SW 1271 (cell line): Measurements from ENCODE around the gene DLX6.

ENCODE experiments used
- DNase-seq, 2 experiments: peaks; one replicate each; lab custom pipeline; 2025; lab: John Stamatoyannopoulos, UW

DLX6 gene

DNA sequence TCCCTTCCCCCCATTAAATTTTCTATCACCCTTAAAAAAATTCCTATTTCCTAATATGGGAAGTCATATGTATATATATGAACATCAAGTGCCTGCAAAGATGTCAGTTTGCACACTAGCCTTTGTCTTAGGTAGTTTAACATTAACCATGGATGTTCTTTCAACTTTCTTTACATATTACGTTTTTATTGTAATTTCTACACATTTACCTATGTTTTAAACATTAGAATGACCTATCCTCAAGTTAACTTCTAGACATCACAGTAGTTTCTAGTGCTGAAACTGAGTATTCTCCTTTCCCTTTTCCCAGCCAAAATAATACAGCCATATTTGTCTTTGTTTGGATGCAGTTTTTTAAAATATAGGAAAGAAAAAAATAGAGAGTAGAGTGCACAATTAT is 5.8 kb downstream of the DLX6 start:
- no peak for DNase-seq

DNA sequence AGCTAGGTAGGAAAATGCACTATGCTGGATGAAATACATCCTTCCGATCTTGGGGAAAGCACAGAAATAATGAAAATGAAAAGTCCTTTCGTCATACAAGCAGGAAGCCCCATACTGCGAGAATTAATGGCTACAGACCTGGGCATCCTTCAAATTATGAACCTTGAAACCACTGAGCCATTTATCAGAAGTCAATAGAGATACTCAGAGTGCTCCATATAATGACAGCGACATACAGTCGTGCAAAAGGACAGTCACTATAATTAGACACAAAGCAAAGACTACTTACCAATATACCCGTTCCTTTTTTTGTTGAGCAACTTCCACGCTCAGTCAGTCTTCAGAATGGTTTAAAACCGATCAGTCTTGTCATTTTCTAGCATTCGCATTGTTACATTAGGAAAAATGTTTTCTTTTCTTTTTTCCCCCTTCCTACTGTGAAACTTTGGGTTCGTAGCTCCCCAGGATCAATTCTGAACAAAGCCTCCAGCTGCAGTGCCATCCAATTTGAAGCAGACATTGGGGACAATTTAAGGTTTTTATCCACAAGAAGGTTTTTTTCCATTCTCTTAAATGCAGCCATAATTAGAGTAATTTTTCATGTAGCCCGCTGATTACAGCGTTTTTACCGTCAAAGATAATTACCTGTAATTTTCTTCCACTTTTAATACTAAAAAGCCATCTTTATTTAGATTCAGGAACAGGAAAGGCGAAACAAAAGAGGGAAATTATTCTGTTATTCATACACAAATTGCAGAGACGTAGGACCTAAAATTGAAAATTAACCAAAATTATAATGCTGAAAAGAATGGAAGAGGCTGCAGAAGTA is 6.4 kb downstream of the DLX6 start:
- DNase-seq = no peak

DNA sequence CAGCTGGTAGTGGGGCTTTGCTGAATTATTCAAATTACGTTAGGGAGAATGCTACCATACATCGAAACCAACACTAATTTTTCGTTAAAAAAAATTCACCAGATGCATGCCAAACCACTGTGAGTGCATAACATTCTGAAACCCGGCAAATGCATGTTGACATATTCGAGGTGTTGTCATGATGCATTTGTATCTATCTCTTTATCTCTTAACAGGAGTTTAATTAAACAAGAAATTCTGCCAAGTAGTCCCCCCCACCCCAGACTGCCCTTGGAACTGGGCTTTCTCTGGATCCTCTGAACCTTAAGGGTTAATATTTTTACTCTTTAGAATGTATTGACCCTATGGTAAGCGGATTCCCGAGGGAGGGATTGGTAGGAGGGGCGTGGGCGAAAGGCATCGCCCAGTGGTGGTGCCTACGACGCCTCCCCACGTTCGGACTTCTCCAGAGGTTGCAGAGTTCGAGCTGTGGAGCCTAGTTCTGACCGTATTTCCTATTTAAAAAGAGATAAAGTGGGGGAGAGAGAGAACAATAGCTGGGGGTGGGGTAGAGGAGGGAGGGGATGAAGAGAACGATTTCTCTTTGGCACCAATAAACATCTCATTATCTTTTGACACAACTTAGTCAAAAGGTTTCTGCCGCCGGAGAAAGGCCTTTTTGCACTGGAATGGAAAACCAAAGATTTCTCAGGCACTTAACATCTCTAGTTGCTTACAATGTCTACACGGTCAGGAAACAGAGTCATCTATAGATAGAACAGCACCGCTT is 7.2 kb downstream of the DLX6 start:
- DNase-seq = no peak

DNA sequence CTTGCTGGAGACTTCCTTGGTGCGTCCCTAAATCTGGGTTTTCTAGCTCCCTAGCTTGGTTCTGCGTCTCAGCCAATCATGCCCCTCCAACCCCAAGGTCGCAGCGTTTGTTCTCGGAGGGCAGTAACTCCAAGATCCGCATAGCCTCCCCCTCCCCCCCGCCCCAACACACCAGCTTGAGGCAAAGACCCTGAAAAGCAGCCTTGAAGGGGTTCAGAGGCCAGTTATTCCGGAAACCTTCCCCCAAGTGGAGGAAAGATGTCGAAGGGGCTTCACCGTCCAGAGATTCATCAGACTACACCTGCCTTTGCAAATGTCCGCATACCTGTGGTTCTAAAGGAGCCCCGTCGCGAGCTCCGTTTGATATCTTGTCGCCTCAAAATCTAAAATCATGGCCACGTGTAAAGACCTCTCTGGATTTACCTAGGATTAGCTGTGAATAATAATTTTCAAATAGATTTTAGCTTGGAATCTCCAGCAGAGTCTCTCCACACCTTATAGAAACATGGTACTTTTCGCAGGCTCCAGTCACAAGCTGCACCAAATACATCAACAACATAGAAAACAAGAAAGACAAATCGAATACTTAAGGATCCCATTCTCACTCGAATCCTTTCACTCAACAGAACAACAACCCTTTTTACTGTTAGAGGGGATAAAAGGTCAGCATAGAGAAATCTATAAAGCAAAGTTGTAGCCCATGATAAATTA is 7.9 kb downstream of the DLX6 start:
- DNase-seq = no peak

DNA sequence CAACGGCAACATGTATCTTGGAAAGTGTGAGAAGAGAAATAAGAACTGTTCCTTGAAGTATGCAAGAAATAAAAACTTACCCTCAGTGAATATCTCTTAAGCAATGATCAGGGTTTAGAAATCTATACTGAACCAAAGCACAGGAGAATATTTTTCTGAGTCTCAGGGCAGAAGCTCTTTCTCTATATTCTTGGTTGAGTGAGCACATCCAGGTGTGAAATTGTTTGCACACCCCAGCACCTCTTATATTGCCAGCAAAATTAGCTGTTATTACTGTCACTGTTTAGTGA is 8.4 kb downstream of the DLX6 start:
- DNase-seq = no peak

DNA sequence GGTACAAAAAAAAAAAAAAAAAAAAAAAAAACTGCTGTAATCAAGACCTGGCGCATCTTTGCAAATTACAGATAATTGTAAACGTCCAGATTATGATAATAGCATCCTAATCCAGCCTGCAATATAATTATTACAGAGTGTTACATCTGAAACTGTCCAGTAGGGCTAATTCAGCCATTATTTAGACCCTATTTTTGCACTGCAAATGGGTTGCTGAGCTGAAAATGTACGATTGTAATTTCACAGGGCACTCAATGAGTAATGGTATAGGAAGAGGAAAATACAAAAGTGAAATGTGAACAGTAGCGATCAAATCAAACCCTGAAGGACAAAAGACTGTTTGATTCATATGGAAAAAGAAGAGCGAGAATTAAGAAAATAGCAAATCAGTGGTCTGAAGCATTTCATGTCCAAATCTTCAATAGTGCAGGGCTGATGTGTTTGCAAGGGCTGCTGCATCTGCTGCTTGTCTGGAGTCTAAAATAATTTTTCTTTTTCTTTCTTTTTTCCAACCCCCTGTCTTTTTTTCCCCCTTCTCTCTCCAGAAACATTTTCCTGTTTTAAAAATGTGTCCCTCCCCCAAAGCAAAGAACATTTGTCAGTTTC is 8.9 kb downstream of the DLX6 start:
- DNase-seq = no peak

DNA sequence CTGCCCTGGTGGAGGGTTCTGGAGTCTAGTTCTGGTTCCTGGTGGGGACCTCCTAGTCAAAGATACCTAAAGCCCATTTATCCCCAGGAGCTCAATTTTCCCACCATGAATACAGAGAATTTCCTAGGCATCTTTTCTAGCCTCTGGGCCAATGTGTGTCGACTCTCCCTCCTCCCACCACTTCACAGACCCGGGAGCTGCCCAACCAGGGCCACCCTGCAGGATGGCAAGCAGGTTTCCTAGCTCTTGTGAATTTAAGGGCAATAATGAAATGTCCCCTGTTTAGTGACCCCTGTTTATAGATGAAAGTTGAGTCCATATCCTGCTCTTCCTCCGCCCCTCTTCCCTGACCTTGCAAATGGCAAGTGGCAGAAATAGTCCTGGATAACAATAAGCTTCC is 9.9 kb downstream of the DLX6 start:
- no peak for DNase-seq

DNA sequence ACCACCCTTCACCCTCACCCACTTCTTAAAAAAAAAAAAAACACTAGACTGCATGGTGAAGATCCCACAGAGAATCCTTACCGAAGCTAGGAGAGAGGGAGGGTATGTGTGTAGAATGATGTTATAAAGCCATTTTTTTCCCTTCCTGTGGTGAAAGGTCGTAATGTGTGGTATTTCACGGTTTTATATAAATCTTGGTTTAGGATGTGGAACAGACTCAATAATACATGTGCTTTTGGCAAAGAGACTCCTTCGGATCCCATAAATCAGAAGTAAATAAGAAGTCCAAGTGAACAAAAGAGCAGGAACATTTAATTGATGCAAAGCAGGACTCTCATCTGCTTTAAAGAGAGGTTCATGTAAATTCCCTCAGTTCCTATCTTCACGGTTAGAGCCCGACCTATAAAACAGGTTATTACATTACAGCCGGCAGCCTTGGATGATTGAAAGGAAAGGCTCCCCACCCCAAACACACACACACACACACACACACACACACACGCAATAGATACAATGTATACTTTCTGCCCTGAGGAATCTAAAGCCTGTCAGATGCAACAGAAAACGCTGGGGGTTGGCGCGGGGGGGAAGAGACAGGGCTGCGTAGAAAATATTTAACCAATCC is 10.5 kb downstream of the DLX6 start:
- no peak for DNase-seq

DNA sequence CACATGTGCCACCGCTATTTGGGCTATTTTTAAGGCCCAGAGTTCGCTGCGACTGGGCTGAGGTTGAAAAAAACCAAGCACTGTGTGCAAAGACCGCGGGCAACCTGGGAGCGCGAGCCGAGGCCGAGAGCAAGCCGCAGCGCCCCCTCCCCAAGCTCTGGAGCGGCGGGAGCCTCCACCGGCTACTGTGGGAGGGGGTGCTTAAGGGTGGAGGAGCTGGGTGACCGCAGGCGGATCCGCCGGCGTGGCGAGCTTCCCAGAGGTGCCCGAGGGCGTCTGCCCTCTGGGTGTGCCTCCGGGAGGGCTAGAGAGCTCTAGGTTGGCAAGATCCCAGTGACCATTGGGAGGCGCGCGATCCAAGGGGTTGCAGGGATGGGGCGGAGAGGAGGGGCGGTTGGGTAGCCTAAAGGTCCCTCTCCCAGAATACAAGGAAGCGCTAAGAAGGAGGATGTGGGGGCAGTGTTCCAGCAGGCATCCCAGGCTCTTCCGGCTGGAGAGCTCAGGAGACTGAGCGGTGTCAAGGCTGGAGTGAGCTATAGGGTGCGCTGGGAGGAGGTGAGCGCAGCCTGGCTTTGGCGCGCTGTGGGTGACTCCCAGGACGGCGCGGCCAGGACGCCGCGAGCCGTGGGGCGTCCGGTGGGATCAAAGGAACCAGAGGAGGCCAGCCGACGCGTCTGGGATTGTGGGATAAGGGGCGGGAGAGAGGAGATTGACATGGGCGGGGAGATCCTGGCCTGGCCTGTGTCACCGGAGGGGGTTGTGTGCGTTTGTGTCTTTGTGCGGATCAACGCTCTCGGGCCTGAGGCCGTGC is 11.2 kb downstream of the DLX6 start:
- peak in 1 of 2 experiments; percentile 1 for DNase-seq

DNA sequence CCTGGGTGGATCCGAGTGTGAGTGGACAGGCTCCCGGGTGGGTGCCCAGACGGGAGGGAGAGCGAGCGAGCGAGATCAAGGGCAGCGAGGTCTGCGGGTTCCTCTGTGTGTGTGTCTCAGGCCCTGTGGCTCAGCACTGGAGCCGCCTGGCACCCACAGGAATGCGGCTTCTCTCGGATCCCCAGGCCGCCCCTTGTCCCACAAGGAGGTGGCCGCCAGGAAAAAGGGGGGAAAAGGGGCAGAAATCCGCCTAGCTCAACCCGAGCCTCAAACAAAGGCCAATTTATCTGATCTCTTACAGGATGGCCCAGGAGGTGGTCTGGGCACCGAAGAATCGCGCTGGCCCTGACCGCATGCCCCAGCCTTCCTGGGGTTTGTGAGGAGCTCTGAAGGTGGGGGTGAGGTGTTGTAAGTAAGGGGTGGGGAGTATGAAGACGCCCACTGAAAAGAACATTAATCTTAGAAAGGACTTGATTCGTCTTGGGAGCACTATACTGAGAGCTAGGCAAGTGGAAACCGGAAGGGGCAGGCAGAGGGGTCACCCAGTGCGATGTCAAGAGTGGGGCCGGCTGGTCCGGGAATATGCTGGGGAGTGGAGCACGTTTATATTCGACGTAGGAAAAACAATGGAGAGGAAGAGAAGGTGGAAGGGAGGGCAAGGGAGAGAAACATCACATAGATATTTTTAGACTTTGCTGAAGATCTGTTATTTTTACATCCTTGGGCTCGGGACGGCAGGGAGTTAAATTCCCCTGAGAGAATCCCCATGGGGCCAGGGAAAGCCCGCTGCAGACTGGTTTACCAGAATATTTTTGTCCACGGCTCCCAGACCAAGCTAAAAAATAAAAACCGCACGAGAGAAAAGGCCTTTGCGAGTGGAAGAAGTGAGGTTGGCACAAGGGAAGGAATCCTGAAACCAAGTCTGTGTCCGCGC is 12.1 kb downstream of the DLX6 start:
- no peak for DNase-seq

DNA sequence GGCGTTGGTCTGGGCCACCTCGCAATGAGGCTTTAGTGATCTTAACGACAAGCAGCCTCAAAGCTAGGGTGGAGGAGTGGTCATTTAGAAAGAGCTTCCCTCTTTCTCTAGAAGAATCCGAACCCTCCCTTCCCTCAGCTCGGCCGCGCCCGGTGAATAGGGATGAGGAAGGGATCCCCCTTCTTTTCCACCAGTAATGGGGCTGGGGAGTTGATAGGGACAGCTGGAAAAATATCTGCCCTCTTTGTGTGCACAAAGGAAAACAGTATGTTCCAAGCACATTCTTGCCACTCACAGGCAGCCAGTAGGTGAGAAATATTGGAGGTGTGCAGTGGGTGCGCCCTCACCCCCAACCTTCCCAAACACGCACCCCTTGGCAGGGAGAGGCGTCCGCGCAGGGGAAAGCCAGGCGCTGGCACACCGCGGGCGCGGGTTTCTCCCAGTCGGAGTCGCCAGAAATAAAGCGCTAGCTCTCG is 12.8 kb downstream of the DLX6 start:
- no peak for DNase-seq

DNA sequence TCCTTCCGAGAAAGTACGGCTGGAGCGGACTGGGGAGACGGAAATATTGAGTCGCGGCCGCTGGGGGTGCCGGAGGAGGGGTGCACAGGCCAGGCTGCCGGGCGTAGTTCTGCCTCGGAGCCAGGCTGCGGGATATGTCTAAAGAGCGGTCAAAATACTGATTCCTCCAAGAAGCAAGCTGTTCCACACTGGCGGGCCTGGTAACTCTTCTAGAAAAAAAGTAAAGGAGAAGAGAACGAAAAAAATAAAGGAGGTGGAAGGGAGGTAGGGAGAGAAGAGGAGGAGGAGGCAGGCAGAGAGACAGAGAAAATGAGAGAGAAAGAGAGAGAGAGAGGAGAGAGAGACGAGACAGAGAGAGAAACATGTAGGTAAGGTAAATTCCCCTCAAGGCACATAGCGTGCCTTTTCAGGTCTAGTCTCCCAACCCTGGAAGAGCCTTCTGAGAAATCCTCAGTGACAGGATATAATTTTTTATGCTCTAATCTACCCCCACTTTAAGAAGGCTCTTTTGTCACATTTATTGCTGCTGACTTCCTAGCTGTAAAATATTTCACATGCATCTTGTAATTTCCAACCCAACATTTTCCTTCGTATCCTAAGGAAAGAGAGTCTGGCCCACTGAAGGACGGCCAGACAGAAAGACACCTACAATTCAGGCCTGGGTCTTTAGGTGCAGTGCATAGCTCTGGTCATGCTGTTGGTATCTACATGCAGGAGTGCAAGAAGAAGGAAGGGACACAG is 13.6 kb downstream of the DLX6 start:
- DNase-seq = no peak

DNA sequence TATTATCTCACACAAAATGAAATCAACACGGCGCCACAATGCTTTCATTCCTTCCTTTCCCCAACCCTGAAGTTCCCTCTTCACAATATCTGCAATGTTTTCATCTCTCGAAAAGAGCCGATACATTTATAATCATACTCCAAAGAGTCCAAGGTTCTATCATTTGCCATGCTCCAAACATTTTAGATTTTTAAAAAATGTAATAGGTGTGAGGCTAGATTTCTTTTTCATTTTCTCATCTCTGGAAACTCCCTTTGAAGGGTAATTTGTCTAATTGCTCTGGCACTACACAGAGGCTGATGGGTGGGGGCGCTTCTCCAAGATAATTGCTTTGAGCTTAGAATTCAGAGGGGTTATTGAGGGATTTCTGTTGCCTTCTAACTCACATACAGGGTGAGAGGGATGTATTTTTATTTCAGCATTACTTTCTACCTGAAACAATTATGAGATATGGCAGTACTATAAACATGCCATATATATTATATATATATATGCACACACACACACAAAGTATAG is 14.4 kb downstream of the DLX6 start:
- no peak for DNase-seq

DNA sequence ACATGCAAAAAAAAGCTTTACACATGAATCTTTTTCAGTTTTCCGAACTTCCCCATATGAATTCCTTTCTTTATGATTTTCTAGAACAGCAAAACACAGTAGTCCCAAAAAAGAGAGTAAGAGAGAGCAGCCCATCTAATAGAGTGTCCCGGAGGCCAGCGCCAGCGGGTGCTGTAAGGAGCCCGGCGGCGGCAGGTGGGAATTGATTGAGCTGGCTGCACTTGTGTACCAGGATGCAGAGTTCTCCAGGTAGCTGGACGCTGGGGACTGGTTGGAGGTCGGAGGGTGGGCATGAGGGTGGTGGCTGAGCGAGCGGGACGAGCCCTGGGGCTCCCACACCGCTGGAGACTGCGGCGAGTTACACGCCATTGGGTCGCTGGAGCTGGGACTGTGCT is 15.2 kb downstream of the DLX6 start:
- DNase-seq = no peak

DNA sequence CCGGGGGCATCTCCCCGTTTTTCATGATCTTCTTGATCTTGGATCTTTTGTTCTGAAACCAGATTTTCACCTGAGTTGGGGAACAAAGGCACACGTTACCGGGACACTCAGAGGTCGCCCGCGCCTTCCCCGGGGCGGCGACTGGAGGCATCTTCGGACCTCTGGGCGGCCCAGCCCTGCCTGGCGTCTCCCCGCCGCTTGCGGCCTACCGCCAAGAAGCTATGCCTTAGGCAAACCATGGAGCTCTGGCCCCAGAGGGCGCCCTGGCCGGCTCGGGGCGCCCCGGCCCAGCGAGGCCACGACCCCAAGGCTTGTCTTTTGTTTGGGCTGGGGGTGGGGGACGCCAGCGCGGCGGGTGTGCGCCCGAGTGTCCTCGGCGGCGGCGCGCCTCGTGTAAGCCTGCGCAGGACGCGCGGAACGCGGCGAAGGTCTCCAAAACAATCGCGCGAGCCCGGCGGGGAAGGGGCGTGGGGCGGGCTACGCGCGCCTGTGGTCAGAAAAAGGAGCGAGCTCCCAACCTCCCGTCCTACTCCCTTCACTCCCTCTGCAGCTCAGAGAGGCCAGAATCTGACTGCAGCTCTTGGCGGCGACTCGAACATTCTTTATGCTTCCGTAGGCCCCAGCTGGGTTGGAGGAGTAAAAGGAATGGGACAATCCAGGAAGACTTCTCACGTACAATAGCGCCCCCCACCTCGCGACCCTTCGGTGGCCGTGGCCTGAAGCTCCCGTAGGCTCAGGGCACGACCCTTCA is 15.8 kb downstream of the DLX6 start:
- no peak for DNase-seq

DNA sequence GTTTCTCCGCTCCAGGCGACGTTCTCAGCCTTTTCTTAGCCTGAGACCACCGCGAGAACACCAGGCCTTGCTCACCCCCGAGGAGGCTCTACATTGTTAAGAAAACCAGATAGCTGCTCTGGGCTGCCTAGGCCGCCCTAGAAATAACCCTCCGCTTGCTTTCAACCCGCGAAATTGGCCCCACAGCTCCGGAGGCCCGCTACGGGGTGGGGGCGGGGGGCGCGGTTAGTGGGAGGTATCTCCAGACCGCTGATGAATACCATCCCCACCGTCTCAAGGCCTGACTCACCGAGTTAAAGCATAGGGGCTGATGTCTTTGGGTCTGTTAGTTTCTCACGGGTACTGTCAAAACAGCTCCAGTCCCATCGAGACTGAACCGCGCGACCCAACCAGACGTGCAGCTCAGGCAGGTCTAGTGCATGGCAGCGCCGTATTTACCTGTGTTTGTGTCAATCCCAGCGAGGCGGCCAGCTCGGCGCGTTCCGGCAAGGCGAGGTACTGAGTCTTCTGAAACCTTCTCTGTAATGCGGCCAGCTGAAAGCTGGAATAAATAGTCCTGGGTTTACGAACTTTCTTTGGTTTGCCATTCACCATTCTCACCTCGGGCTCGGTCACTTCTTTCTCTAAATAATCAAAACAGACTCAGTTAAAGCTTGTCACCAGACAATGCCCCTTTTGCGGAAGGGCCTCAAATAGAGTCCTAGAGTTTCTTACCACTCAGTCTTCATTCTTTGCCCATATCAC is 16.6 kb downstream of the DLX6 start:
- no peak for DNase-seq

DNA sequence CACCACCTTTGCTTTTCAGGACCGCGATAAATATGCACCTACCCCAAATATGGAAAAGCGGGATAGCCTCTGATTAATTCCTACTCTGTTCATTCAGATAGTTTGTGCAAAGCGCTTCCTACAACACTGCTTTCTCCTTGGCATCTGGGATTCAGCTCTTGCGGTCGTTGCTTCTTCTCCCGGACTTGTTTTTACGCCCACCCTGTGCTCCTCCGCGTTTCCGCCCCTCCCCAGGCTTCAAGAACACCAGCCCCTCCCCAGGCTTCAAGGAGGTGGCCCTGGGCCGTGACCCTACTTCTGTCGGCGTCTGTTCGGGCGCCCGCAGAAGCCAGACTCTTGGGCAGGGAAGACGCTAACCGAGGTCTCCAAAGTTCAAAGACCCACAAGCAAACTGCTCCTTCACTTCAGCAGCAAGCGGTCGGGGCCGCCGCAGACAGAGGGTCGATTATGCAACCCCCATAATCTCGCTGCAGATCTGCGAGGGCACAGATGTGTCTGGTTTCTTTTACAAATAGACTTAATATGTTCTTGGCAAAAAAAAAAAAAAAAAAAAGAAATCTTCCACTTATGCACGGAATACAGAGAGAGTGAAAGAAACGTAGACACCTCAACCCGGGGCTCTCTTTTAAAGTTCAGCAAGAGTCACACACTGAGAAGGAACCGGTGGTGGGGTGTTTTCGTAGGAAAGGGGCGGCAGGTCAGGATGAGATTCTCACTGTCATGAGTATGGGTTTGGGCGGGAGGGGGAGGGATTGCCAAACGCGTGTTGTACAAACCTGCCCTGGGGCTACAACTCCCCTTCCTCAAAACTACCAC is 17.3 kb downstream of the DLX6 start:
- DNase-seq = no peak
